Kidney epithelial cell (primary cell): ENCODE results near the gene MKS1. TPM values are rescaled to one million over a fixed set of nuclear protein-coding genes. Genes with fewer than 3 reads are reported as not detected.

Experiments
- DNase-seq: peaks from one replicate; pipeline ENCODE4 v3.0.0-alpha.2; 2010; ENCODE audit warnings: low read depth
- H3K27me3 ChIP-seq: 2 replicates; pipeline ENCODE4 v1.6.0; 2011; ENCODE audit warnings: low read length; ENCODE audit not compliant: control insufficient read depth, insufficient read depth
- H3K36me3 ChIP-seq: 2 replicates; pipeline ENCODE4 v1.5.1; 2011; ENCODE audit warnings: low read length; ENCODE audit not compliant: control insufficient read depth, insufficient read depth
- H3K4me3 ChIP-seq: 2 replicates; pipeline ENCODE4 v1.5.1; 2011; ENCODE audit warnings: low read depth, mild to moderate bottlenecking, control low read depth, low read length
- CTCF ChIP-seq: IDR thresholded peaks from 2 replicates; pipeline ENCODE4 v1.5.1; 2011; ENCODE audit warnings: mild to moderate bottlenecking, moderate library complexity, low read length, control low read depth, inconsistent platforms; ENCODE audit not compliant: insufficient read depth, poor library complexity, severe bottlenecking
- total RNA-seq: library from RNA; depleted of rRNA; stranded (reverse); fragments of >200 nt; gene quantifications from 2 replicates; pipeline ENCODE4 v1.2.3, GENCODE V29; 2015

Gene MKS1
- total RNA-seq, 1 donor from 2014 or later = 17.5 TPM

GRCh38 chr17:58165981-58166380 is 53.1 kb downstream of the MKS1 start:
- no peak overlapping the region for H3K4me3 ChIP-seq
- TF ChIP-seq CTCF = no peak
- H3K36me3 ChIP-seq = no peaks in the 10 kb centered on the region
- no peak for DNase-seq
- H3K27me3 ChIP-seq = no peaks in the 10 kb centered on the region

DNA sequence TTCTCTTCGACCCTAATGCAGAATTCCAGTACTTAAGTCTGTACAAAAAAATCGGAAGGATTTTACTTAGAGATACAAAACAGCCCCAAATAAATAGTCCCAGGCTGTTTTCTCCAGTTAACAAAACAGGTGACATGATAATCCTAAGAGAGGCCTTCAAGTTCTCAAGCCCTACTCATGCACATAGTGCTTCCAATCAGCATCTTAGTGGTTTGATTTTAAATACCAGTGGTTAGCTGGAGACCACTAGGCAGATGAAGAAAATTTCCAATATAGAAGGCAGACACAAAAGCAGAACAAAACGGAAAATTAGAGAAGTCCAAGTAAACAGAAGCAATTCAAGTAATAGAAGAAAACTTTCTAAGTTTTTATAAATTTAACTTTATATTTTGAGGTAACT is 57.5 kb downstream of the MKS1 start:
- H3K27me3 ChIP-seq = peaks cover 20% of the 10 kb centered on the region
- DNase-seq = no peak

GRCh38 chr17:58158181-58158580 is 60.9 kb downstream of the MKS1 start:
- peaks cover 34% of the 10 kb centered on the region for H3K27me3 ChIP-seq
- DNase-seq = no peak
- TF ChIP-seq CTCF = no peak

More for the DNA sequence above, 57.5 kb downstream of the MKS1 start:
- TF ChIP-seq CTCF = no peak
- Histone ChIP-seq H3K4me3 (no peak overlapping the region), H3K36me3 (no peaks in the 10 kb centered on the region)

DNA sequence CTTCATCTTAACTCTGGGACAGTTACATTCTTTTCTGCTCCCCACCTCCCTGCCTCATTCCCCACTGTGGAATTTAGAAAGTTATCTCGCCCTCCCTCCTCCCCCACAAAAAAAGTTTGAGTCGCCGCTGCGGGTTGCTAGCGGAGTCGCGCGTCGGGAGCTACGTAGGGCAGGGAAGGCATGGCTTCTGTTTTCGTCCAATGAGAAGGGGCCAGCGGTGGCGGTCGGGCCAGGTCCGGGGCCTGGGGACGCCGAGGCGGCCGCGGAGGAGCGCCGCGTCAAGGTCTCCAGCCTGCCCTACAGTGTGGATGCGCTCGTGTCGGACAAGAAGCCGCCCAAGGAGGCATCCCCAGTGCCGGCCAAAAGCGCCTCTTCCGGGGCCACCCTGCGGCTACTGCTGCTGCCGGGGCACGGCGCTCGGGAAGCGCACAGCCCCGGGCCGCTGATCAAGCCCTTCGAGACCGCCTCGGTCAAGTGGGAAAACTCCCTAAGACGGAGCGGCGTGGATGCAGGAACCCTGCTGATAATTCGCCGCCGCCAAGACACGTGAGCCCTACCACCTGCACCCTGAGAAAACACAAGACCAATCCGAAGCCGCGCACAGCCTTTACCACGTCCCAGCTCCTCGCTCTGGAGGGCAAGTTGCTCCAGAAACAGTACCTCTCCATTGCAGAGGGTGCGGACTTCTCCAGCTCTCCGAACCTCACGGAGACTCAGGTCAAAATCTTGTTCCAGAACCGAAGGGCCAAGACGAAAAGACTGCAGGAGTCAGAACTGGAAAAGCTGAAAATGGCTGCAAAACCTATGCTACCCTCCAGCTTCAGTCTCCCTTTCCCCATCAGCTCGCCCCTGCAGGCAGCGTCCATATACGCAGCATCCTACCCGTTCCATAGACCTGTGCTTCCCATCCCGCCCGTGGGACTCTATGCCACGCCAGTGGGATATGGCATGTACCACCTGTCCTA is 61.9 kb downstream of the MKS1 start:
- no peak for TF ChIP-seq CTCF

More at GRCh38 chr17:58158181-58158580, 60.9 kb downstream of the MKS1 start:
- H3K4me3 ChIP-seq = no peak overlapping the region
- H3K36me3 ChIP-seq = no peaks in the 10 kb centered on the region

More for the DNA sequence above, 61.9 kb downstream of the MKS1 start:
- Histone ChIP-seq H3K4me3 (no peak overlapping the region), H3K27me3 (peaks cover 37% of the 10 kb centered on the region), H3K36me3 (no peaks in the 10 kb centered on the region)
- DNase-seq = no peak

Other genes with a start within 250 kb of the MKS1 start
- gene VEZF1, start 231.0 kb downstream of the MKS1 start, total RNA-seq = 78.3 and 88.8 TPM in 2 replicates
- gene SRSF1, start 212.0 kb downstream of the MKS1 start, total RNA-seq = 162 and 178 TPM in 2 replicates
- gene DYNLL2, start 135.8 kb downstream of the MKS1 start, total RNA-seq = 16.3 and 18.3 TPM in 2 replicates
- gene OR4D1, start 70.9 kb downstream of the MKS1 start, total RNA-seq = not detected in 2 replicates
- not detected in 2 replicates for gene OR4D2, start 52.3 kb downstream of the MKS1 start, total RNA-seq
- gene EPX, start 26.5 kb downstream of the MKS1 start, total RNA-seq = not detected in 2 replicates
- gene LPO, start 19.3 kb upstream of the MKS1 start, total RNA-seq = 0.17 and 0.48 TPM in 2 replicates
- 0.08 and 0.48 TPM in 2 replicates for gene MPO, start 61.7 kb upstream of the MKS1 start, total RNA-seq
- gene TSPOAP1, start 109.5 kb upstream of the MKS1 start, total RNA-seq = 9.4 and 13.5 TPM in 2 replicates
- gene SUPT4H1, start 132.9 kb upstream of the MKS1 start, total RNA-seq = 41.8 and 52.0 TPM in 2 replicates
- gene RNF43, start 198.3 kb upstream of the MKS1 start, total RNA-seq = 0.75 and 2.3 TPM in 2 replicates